Esophagus mucosa (tissue), 1 donor: ENCODE measurements around the gene CC2D1A. TPM values are rescaled to one million over a fixed set of nuclear protein-coding genes. Genes with fewer than 3 reads are reported as not detected.

Experiments
- ATAC-seq: fragments of 200-7000 bp; cut with Tn5 transposase; one replicate; pipeline ENCODE4 v1.9.1; 2020
- total RNA-seq: library from RNA; stranded (reverse); gene quantifications from one replicate; pipeline ENCODE4 v1.2.4, GENCODE V29; 2023
- donor health status: DM: yes; HTN: yes; CAD: no.

CC2D1A gene
- 29.7 TPM for total RNA-seq

- ATAC-seq = peak; percentile 96
Observed at GRCh38 chr19:13905634-13906520, at the start of gene CC2D1A, which contains the start of gene BRME1. Gene CC2D1A (plus strand): TSS chr19:13906201. CDS start chr19:13906442, 241 bp downstream. Gene BRME1 (minus strand): TSS chr19:13906117. CDS start chr19:13904892, 1,225 bp downstream.

GRCh38 chr19:13856497-13856896, 49.5 kb upstream of the CC2D1A start:
- no peak for ATAC-seq

- ATAC-seq = no peak
Observed at GRCh38 chr19:13859361-13859880, 46.6 kb upstream of the CC2D1A start.

GRCh38 chr19:13860679-13861391, 45.2 kb upstream of the CC2D1A start:
- no peak for ATAC-seq

GRCh38 chr19:13861392-13861713, 44.6 kb upstream of the CC2D1A start:
- peak; percentile 1 for ATAC-seq

- ATAC-seq = peak; percentile 82
Observed at GRCh38 chr19:13861714-13862531, 44.1 kb upstream of the CC2D1A start.

- no peak for ATAC-seq
Observed at GRCh38 chr19:13864046-13864666, 41.8 kb upstream of the CC2D1A start.

- ATAC-seq = no peak
Observed at GRCh38 chr19:13864667-13865570, 41.1 kb upstream of the CC2D1A start.

- no peak for ATAC-seq
Observed at GRCh38 chr19:13865571-13866462, 40.2 kb upstream of the CC2D1A start.

- ATAC-seq = no peak
Observed at GRCh38 chr19:13866463-13867046, 39.4 kb upstream of the CC2D1A start.

GRCh38 chr19:13868663-13869062, 37.3 kb upstream of the CC2D1A start:
- ATAC-seq = no peak

- no peak for ATAC-seq
Observed at GRCh38 chr19:13869281-13869680, 36.7 kb upstream of the CC2D1A start.

GRCh38 chr19:13870873-13871272, 35.1 kb upstream of the CC2D1A start:
- ATAC-seq = no peak

GRCh38 chr19:13872339-13872694, 33.7 kb upstream of the CC2D1A start:
- ATAC-seq = no peak

GRCh38 chr19:13872695-13873389, 33.2 kb upstream of the CC2D1A start:
- ATAC-seq = peak; percentile 35

- ATAC-seq = no peak
Observed at GRCh38 chr19:13873834-13874515, 32.0 kb upstream of the CC2D1A start.

GRCh38 chr19:13875824-13876223, 30.2 kb upstream of the CC2D1A start:
- ATAC-seq = no peak

- no peak for ATAC-seq
Observed at GRCh38 chr19:13876834-13877233, 29.2 kb upstream of the CC2D1A start, which contains the start of gene NANOS3. Gene NANOS3 (plus strand): TSS chr19:13877134. CDS start chr19:13877249, 115 bp downstream.
